GM18867 (cell line): ENCODE measurements around the gene ZFPM1.
A peak's percentile ranks its signal among the peaks of the same experiment; 100 is the strongest.

ENCODE experiments used
- ATAC-seq: cut with Tn5 transposase; IDR thresholded peaks from one replicate; pipeline ENCODE4 v1.9.1; 2021; ENCODE audit warnings: mild to moderate bottlenecking, moderate library complexity; ENCODE audit not compliant: unreplicated experiment

The ZFPM1 gene

DNA sequence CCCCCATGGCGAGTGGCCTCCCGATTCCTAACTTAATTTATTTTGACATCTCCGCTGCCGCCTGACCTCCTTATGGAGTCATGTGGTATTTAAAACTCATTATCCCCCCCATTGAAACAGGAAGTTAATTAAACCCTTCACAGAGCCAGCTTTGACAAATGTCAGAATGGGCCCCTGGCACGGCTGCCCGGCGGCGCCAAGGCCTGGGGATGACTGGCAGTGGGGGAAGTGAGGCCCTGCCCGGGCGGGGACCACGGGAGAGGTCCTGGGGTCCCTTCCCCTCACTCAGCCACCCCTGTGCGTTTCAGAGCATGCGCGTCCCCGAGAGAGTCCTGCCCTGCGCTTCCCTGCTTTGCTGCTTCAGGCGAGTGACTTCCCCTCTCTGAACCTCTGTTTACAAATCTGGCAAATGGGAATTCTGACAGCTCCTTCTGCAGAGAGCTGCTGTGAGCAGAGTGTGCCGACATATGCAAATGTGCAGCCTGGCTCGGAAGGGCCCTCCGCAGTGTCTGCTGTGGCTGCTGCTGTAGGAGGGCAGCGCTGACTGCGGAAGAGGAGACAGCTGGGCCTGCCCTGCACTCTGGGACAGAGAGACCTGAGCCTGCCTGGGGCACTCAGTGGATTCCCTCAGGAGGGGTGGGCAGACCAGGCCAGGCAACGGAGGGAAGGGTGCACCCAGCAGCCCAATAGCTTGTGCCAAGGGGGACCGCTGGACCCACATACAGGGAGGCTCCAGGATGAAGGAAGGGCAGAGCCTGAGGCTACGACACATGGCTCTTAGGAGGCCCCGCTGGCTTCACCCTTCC lies 4.4 kb upstream of the ZFPM1 start:
- no peak for ATAC-seq

GRCh38 chr16:88449267-88449561 lies 3.9 kb upstream of the ZFPM1 start:
- ATAC-seq = no peak

DNA sequence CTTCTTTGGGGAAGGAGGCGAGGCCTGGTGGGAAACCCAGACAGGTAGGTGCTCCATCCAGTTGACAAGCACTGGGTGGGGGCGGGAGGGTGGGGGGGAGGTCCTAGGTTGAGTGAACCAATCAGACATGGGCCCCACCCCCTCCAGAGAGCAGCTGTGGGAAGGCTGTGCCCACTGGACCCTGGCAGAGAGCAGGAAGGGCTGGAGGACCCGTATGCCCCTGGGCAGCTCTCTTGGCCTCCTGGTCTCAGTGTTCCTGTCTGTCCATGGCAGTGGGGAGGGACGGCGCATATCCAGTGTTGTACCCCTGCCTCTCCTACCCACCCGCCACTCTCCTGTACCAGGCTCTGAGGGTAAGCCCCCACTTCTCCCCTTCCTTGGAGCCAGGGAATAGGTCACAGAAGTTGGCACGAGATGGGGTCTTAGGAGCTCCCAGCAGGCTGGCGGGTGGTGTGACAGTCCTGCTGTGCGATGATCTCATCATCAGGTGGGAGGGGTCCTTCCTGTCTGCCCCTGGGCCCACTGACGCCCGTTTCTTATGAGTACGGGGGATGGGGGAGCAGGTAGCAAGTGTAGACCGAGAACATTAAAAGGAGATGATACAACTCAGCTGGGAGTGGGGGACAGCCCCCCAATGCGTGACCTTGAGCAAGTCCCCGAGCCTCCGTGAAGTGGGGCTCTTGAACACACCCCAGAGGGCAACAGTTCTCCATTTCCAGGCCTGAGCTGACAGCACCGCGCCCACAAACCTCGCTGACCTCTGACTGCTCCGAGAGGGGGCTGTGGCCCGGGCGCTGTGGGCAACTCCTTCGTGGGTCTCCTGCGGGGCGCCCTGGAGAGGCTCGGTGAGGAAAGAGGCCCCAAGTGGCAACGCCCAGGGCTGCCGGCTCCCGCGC lies 1.2 kb upstream of the ZFPM1 start:
- ATAC-seq = no peak

GRCh38 chr16:88452482-88453216 lies 431 bp upstream of the ZFPM1 start:
- ATAC-seq = peak; percentile 59

- ATAC-seq = no peak
These were observed 787 bp downstream of the ZFPM1 start for GRCh38 chr16:88453611-88454522.

GRCh38 chr16:88454523-88454947 lies 1.5 kb downstream of the ZFPM1 start:
- ATAC-seq = no peak

DNA sequence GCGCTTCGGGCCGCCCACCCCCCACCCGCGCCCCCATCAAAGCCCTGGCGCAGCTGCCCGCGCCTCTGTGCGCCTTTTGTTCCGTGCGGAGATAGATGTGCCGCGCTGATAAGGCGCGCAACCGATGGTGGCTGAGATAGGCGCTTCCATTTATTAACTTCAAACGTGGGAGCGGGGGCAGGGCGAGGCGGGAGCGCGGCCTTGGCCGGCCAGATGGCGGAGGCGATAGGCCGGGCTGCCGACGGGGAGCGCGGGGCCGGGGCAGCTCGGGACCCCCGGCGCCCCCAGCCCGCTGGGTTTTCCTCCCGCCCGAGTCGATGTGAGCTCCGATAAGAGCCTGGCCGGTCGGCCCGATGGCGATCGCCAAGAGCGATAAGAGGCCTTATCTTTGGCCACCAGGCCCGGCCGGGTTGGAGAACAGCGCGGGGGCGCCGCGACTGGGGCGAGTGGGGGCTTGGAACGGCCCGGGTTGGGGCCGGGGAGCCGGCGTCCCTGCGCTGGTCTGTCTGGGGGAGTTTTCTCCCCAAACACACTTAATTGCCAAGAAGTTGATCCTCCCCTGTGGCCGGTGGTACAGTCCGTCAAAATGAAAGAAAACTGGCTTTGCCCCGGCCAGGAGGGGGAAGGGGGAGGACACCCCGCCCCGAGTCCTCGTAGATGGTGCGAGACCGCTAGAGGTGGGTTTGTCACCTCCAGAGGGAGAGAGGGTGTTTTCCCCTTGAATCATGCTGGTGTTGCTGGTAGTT lies 2.7 kb downstream of the ZFPM1 start:
- ATAC-seq = peak; percentile 18

DNA sequence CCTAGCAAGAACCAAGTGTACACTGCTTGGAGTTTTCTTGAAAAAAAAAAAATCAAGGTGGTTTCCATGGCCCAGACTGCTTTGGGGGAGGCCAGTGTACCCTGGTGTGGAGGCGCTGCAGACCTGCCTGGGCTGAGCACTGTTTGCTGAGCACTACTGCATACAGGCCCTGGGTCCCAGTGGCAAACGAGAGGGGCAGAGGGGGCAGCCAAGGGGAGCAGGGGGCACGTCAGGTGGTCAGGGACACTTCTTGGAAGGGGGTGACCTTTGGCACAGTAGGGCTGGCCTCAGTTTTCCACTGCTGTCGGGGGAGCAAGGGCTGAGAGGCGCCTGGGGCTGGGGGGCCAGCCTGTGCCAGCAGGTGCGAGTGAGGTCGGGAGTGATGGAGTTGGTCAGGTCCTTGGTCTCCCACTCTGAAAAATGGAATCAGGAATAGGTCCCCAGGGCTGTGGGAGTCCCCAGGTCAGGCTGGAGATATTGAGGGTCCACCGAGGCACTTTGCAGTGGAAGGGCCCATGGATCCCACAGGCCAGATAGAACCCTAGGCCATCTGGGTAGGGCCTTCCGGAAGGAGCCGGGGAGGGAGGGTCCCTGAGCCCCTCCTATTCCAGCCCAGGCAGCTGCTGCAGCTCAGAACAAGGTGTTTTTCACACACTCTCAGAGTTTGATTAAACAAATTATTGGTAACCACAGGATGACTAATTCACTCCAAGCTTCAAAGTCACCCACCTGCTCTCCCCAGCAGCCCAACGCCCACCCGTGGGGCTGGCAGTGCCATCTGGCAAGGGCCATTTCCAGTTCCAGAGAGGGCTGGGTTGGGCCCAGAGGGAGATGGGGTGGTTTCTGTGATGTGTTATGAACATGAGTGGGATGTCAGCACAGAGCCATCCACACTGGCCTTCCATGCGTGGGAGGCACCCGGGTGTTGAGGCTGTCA lies 3.5 kb downstream of the ZFPM1 start:
- ATAC-seq = no peak

GRCh38 chr16:88458039-88458772 lies 5.1 kb downstream of the ZFPM1 start:
- ATAC-seq = no peak

GRCh38 chr16:88458773-88459235 lies 5.7 kb downstream of the ZFPM1 start:
- no peak for ATAC-seq

- no peak for ATAC-seq
These were observed 6.4 kb downstream of the ZFPM1 start for GRCh38 chr16:88459366-88460073.

GRCh38 chr16:88460496-88461330 lies 7.6 kb downstream of the ZFPM1 start:
- no peak for ATAC-seq

- ATAC-seq = no peak
These were observed 8.5 kb downstream of the ZFPM1 start for GRCh38 chr16:88461331-88462269.

DNA sequence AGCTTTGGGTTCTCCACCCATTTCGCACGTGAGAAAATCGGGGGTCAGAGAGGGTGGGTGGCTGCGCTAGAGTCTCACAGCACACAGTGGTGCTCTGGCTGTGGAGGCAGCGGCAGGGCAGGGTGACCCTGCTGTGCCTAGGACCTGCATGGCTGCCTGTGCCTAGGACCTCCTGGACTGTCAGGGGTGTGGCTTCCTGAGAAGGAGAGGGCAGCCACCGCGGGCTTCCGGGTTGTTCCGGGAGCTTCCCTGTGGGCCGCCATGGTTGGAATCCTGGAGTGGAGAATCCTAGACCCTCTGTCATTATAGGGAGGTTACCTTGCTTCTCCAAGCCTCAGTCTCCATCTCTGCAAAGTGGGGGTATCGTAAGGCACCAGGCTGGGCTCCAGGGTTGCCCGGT lies 9.3 kb downstream of the ZFPM1 start:
- ATAC-seq = no peak

- ATAC-seq = no peak
These were observed 10.3 kb downstream of the ZFPM1 start for GRCh38 chr16:88463411-88463810.
